ENCODE results near the gene C19orf38.
"Not testable (repeated sequence)": the region's sequence is repeated elsewhere in the genome, so short reads cannot be mapped to it uniquely, and the experiment has no call there.

The C19orf38 gene

GRCh38 chr19:10826231-10826630 lies 22.0 kb upstream of the C19orf38 start:
- DNase-seq: no peak

- no peak for DNase-seq
Measured at GRCh38 chr19:10826846-10827245, 21.4 kb upstream of the C19orf38 start.

DNA sequence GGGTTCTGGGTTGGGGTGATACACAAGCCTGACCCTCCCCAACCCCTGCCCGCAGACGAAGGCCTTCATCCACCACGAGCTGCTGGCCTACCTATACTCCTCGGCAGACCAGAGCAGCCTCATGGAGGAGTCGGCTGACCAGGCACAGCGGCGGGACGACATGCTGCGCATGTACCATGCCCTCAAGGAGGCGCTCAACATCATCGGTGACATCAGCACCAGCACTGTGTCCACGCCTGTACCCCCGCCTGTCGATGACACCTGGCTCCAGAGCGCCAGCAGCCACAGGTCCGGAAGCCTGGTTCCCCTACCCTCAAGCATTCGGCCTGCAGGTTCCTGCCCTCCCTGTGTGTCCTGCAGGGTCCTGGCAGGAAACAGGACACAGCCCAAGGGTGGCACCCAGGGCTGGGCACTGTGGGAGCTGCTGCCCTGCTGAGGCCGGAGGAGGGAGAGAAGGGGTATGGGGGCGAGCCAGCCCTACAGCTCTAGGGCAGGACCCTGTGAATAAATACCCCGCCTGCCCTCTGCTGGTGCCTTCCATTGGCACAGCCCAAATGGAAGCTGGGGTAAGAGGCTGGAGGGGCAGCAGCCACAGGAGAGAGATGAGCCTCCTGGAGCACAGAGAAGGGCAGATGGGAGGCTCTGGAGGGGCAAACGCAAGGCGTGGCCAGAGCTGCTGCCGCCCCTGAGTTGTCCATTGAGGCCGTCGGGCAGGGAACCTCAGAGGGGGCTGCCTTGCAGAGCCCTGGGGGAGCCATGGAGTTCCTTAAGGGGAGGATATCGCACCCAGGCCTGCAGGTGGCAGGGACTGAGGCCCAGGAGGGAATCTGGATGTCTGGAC lies 19.0 kb upstream of the C19orf38 start:
- no peak for DNase-seq

DNA sequence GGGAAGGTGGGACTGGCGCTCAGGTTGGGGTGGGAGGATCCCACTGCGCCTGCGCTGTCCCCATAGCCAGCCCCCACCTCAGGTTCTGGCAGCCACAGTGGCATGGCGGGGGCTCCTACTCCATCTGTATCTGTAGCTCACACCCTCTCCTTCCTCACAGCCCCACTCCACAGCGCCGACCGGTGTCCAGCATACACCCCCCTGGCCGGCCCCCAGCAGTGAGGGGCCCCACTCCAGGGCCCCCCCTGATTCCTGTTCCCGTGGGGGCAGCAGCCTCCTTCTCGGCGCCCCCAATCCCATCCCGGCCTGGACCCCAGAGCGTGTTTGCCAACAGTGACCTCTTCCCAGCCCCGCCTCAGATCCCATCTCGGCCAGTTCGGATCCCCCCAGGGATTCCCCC lies 18.2 kb upstream of the C19orf38 start:
- no peak for DNase-seq

GRCh38 chr19:10830370-10830769 lies 17.8 kb upstream of the C19orf38 start:
- DNase-seq: no peak

DNA sequence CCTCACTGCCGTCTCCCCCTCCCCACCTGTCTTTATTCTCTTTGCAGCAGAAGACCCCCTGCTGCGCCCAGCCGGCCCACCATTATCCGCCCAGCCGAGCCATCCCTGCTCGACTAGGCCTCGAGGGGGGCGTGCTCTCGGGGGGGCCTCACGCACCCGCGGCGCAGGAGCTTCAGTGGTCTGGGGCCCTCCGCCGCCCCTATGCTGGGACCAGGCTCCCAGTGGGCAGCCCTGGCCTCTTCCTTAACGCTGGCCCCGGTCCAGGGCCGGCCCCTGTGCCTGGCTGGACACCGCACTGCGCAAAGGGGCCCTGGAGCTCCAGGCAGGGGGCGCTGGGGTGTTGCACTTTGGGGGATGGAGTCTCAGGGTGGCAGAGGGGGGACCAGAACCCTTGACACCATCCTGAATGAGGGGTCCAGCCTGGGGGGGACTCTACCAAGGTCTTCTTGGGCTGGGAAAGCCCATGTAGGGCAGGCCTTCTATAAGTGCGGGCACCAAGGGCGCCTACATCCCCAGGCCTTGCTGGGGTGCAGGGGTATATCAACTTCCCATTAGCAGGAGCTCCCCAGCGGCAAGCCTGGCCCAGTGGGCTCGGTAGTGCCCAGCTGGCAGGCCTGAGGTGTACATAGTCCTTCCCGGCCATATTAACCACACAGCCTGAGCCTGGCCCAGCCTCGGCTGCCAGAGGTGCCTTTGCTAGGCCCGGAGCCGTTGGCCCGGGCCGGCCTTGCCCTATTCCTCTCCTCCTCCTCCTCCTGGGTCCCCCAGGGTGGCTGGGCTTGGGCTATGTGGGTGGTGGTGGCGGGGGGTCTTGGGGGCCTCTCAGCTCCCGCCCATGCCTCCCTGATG lies 17.1 kb upstream of the C19orf38 start:
- no peak for DNase-seq

- no peak for DNase-seq
Measured at GRCh38 chr19:10831987-10832938, 16.0 kb upstream of the C19orf38 start.

DNA sequence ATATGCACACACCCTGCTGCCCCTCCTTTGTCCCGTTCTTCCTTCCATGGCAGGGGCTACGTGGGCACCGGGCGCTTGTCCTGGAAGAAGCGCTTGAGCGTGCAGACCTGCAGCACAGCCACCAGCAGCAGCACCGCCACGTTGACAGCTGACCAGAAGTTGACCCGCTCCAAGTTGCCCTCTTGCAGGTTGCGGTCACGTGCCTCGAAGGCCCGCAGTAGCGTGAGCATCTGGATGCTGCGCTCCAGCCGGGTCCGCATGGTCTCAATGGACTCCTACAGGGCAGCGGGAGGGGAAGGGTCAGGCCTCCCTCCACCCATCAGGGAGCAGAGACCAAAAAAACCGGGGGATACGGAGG lies 15.3 kb upstream of the C19orf38 start:
- DNase-seq: no peak

- no peak for DNase-seq
Measured at GRCh38 chr19:10835089-10835753, 13.0 kb upstream of the C19orf38 start.

GRCh38 chr19:10835754-10836478 lies 12.3 kb upstream of the C19orf38 start, which contains the start of gene TMED1:
TSS of gene TMED1 (minus strand) at chr19:10836212. CDS start at chr19:10836191, 21 bp downstream.
- peak; percentile 100 for DNase-seq

DNA sequence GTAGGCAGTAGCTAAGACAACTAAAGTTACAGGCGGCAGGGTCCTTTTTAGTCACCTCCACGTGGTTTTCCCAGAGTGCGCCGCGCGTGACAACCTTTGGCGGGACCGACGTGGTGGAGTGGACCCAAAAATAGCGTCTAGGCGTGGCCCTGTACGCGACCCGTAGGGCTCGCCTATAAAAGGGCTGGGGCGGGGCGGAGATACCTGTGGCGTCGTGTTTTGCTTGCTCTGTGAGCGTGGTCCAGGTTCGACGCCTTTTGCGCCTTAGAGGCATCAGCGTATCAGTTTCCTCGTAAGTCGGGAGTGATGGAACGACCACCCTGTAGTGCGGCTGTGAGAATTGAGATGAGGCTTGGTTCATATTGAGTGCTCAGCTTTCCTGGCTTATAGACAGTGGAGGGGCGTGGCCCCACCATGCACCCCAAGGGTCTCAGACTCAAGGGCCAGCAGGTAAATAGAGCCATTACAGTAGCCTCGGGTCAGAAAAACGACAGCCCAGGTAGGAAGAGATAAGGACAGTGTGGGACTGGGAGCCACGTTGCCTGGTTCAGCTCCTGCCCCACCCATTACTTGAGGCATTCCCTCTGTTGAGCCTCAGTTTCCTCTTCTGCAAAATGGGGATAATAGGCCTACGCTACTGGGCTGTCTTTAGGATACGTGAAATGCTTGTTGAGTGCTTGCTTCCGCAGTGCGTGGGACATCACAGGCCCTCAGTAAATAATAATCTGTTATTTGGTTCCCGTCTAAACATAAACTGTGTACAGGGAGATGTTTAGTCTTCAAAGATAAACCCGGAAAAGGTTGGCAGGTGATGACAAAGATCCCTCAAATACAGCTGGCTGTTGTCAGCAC lies 11.5 kb upstream of the C19orf38 start:
- peak; percentile 94 for DNase-seq

- not testable (repeated sequence) for DNase-seq
Measured at GRCh38 chr19:10837649-10838048, 10.6 kb upstream of the C19orf38 start.

DNA sequence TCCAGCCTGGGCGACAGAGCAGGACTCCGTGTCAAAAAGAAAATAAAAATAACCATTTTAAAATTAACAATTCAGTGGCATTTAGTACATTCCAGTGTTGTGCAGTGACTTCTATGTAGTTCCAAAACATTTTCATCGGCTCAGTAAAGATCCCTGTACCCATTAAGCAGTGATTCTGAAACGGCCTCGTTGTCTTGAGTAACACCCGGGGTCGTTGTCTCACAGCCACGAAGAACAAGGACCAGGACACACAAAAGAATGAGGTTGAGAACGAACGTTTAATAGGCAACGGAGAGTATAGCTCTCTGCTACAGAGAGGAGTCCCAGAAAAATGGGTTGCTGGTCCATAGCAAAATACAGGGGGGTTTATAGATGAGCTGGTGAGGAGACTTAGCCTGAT lies 9.8 kb upstream of the C19orf38 start:
- no peak for DNase-seq

DNA sequence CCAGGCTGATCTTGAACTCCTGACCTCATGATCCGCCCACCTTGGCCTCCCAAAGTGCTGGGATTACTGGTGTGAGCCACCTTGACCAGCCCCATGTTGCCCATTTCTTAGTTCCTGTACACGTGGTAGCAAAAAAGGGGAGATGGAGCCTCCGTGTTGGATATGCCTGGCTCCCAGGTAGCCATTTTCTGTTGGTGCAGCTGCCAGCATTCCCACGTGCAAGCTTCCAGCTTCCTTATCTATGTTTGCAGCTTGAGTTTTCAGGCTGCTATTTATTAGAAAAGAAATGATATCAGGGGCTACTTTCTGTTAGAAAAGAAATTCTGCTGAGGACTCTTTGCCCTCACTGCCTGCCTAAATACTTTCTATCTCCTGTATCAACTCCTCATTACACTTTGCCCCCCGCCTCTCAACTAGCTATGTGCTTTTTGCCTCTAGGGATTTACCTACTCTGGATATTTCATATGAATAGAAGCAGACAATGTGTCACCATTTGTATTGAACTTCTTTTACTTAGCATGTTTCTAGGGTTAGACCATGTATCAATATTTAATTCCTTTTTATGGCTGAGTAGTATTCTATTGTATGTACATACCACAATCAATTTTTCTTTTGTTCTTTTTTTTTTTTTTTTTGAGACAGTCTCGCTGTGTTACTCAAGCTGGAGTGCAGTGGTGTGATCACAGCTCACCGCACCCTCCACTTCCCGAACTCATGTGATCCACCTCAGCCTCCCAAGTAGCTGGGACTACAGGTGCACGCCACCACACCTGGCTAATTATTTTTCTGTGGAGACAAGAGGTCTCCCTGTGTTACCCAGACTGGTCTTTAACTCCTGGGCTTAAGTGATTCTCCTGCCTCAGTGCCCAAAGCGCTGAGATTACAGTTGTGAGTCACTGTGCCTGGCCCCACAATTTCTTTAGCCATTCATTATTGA lies 8.8 kb upstream of the C19orf38 start:
- DNase-seq: no peak

DNA sequence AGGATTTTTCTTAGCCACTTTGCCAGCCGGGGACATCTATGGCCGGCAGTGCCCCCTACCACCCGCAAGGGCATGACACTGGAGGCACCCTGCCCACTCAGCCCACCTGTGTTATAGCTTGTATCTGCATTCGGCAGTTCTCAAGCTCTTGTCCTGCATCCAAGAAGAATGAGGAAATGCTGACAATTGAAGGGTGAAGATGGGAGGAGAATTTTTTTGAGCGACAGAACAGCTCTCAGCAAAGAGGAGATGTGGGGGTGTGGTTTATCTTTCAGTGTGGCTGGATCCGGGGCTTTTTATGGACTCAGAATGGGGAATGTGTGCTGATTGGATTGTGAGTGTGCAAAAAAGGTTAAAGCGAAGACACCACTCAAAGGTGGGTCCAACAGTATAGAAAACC lies 5.4 kb upstream of the C19orf38 start:
- no peak for DNase-seq

DNA sequence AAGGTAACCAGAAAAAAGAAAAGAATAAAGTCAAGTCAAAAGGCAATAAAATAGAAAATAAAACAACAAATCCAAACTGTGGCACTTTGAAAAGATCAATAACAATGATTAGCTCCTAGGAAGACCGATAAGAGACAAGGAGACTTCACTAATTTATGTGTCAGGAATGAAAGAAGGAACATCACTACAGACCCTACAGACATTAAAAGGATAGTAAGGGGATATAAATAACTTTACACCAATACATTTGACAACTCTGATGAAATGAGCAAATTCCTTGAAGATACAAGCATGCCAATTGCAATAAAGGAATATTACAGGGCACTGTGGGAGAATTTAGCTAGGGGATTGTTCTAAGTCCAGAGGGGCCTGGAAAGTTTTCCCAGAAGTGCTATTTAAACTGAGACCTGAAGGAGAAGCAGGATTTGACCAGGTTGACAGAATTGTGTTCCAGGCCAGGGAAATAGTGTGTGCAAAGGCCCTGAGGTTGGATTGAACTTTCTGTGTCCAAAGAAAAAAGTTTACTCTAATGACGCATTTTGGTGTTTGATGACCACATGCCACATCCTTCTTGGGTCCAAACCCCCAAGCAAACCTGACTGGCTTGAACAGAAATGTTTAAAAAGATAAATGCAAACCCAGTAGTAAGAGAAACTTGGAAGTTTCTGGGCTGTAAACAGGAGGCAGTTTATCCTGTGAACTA lies 1.6 kb upstream of the C19orf38 start:
- DNase-seq: no peak

- no peak for DNase-seq
Measured at GRCh38 chr19:10850631-10851030, 2.4 kb downstream of the C19orf38 start.

GRCh38 chr19:10852098-10852800 lies 4.0 kb downstream of the C19orf38 start:
- no peak for DNase-seq

Measured in NCI-H2029 (cell line).